Natural killer cell treated with Interleukin-12 subunit alpha and Interleukin-12 subunit beta and Interleukin-15 and Interleukin-18, amount 100 ng/mL, for 72 hours (primary cell): Measurements from ENCODE around the gene CD70. TPM values are rescaled to one million over a fixed set of nuclear protein-coding genes. Genes with fewer than 3 reads are reported as not detected.
"Not testable (repeated sequence)": the region's sequence is repeated elsewhere in the genome, so short reads cannot be mapped to it uniquely, and the experiment has no call there.

Experiments used
- ATAC-seq, 2 donors: fragments of 150-1000 bp; cut with Tn5 transposase in 1 of 2; sonication (Bioruptor Pico), chemical (Tn5 transposase) in 1 of 2; 2 replicates each; pipeline ENCODE4 v1.10.0; 2021
- DNase-seq: peaks from one replicate; pipeline ENCODE4 v3.0.0; 2022; ENCODE audit warnings: low spot score
- H3K27ac Mint-ChIP-seq, 2 donors: 1 replicate in 1 of 2; 2 replicates in 1 of 2; pipeline ENCODE4 v1.8.0; 2022; ENCODE audit warnings: mixed read lengths in 2 of 2, mild to moderate bottlenecking in 1 of 2, moderate library complexity in 1 of 2
- H3K27me3 Mint-ChIP-seq, 2 donors: 1 replicate in 1 of 2; 2 replicates in 1 of 2; pipeline ENCODE4 v1.8.0; 2022; ENCODE audit warnings: mixed read lengths in 2 of 2
- H3K36me3 Mint-ChIP-seq: one replicate; pipeline ENCODE4 v1.8.0; 2022; ENCODE audit warnings: mixed read lengths
- H3K4me1 Mint-ChIP-seq, 2 donors: 1 replicate in 1 of 2; 2 replicates in 1 of 2; pipeline ENCODE4 v1.8.0; 2022; ENCODE audit warnings: low read depth in 2 of 2, mixed read lengths in 2 of 2, mild to moderate bottlenecking in 1 of 2
- H3K4me3 Mint-ChIP-seq: one replicate; pipeline ENCODE4 v1.8.0; 2022; ENCODE audit warnings: mixed read lengths
- H3K9me3 Mint-ChIP-seq: 2 replicates; pipeline ENCODE4 v1.8.0; 2022; ENCODE audit warnings: mixed read lengths
- total RNA-seq, 2 donors: library from RNA; stranded (reverse); gene quantifications; one replicate each; pipeline ENCODE4 v1.2.3, GENCODE V29; 2022

Gene CD70, protein sequence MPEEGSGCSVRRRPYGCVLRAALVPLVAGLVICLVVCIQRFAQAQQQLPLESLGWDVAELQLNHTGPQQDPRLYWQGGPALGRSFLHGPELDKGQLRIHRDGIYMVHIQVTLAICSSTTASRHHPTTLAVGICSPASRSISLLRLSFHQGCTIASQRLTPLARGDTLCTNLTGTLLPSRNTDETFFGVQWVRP
- 10 to 100 TPM; 10.6 to 26.1 TPM for total RNA-seq

DNA sequence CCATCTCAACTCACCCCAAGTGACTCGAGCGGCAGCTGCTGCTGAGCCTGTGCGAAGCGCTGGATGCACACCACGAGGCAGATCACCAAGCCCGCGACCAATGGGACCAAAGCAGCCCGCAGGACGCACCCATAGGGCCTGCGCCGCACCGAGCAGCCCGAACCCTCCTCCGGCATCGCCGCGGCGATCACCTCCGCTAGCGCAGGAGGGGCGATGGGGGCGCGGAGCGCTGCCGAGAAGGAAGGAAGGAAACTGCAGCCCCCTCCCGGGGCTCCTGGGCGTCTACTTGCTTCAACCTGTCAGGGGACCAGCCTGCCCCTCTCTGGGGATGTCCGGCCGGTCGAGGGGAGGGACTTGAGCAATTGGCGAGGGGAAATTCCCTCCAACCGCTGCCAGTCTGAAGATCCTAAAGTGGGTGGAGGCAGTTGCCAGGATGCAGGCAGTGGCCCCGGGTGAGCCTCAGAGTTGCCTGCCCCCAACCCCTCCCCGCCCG, at the start of gene CD70:
CD70 (minus strand) TSS at position 324 of the 493 bp plus-strand sequence; CDS start at position 176, 148 bp downstream.
- H3K27me3 Mint-ChIP-seq, result peaks cover 52 to 54% of the 10 kb centered on the region in 2 donors
- H3K4me1 Mint-ChIP-seq, result peaks cover 37 to 50% of the 10 kb centered on the region in 2 donors
- peak within 1 kb of the TSS; percentile 46 to 61 for H3K27ac Mint-ChIP-seq
- DNase-seq (peak; percentile 82), ATAC-seq (peak; percentile 83 to 86)
- H3K9me3 Mint-ChIP-seq, result no peaks in the 10 kb centered on the region
- H3K4me3 Mint-ChIP-seq, result peak within 1 kb of the TSS; percentile 96
- H3K36me3 Mint-ChIP-seq, result peaks cover 6% of the 10 kb centered on the region

DNA sequence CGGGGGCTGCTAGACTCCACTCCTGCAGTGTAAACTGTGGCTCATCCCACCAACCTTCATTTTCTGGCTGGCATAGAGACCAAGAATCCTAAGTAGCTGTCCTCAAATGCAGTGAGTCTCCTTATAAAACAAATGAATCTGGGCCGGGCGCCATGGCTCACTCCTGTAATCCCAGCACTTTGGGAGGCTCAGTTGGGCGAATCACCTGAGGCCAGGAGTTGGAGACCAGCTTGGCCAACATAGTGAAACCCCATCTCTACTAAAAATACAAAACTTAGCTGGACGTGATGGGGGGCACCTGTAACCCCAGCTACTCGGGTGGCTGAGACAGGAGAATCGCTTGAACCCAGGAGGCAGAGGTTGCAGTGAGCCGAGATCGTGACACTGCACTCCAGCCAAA, 49.4 kb upstream of the CD70 start:
- not testable (repeated sequence) for H3K27ac Mint-ChIP-seq, H3K9me3 Mint-ChIP-seq, H3K36me3 Mint-ChIP-seq, H3K27me3 Mint-ChIP-seq, ATAC-seq, H3K4me3 Mint-ChIP-seq, DNase-seq
- H3K4me1 Mint-ChIP-seq, result peaks cover 21 to 23% of the 10 kb centered on the region in 2 donors

DNA sequence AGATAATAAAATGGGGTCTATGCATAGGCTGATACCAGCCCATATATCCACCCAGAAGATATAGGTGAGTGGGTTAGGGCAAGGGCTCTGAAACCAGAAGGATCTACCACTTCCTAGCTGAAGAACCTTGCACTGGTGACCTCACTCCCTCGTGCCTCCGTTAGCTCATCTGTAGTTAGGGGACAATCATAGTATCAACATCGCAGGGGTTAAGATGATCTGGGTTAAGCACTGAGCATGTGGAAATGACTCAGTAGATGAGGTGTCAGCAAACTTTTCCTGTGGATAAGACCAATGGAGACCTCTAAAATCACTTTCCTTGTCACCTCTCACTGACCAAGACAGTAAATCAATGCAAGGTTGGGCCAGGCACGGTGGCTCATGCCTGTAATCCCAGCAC, 48.5 kb upstream of the CD70 start:
- DNase-seq (no peak), ATAC-seq (peak; percentile 92 to 97)
- Mint-ChIP-seq H3K27me3 (no peaks in the 10 kb centered on the region), H3K27ac (peak overlapping the region; percentile 49 to 77), H3K9me3 (no peaks in the 10 kb centered on the region), H3K4me3 (peak overlapping the region; percentile 21), H3K4me1 (peaks cover 21 to 23% of the 10 kb centered on the region in 2 donors), H3K36me3 (no peaks in the 10 kb centered on the region)

DNA sequence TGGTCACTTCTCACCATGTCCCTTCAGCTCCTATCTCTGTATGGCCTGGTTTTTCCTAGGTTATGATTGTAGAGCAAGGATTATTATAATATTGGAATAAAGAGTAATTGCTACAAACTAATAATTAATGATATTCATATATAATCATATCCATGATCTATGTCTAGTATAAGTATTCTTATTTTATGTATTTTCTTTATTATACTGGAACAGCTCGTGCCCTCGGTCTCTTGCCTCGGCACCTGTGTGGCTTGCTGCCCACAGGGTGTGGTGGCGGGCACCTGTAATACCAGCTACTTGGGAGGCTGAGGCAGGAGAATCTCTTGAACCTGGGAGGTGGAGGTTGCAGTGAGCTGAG, 42.5 kb upstream of the CD70 start:
- peaks cover 15 to 17% of the 10 kb centered on the region in 2 donors for H3K4me1 Mint-ChIP-seq
- not testable (repeated sequence) for H3K27me3 Mint-ChIP-seq, DNase-seq, H3K4me3 Mint-ChIP-seq, H3K36me3 Mint-ChIP-seq, H3K27ac Mint-ChIP-seq, H3K9me3 Mint-ChIP-seq, ATAC-seq

DNA sequence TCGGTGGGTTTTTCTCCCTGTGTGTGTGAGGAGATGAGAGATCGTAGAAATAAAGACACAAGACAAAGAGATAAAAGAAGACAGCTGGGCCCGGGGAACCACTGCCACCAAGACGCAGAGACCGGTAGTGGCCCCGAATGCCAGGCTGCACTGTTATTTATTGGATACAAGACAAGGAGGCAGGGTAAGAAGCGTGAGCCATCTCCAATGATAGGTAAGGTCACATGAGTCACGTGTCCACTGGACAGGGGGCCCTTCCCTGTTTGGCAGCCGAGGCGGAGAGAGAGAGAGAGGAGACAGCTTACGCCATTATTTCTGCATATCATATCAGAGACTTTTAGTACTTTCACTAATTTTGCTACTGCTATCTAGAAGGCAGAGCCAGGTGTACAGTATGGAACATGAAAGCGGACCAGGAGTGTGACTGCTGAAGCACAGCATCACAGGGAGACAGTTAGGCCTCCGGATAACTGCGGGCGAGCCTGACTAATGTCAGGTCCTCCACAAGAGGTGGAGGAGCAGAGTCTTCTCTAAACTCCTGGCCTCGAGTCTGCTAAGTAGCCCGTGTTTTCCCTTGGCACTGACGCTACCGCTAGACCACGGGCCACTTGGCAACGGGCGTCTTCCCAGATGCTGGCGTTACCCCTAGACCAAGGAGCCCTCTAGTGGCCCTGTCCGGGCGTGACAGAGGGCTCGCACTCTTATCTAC, 42.0 kb upstream of the CD70 start:
- not testable (repeated sequence) for H3K36me3 Mint-ChIP-seq

DNA sequence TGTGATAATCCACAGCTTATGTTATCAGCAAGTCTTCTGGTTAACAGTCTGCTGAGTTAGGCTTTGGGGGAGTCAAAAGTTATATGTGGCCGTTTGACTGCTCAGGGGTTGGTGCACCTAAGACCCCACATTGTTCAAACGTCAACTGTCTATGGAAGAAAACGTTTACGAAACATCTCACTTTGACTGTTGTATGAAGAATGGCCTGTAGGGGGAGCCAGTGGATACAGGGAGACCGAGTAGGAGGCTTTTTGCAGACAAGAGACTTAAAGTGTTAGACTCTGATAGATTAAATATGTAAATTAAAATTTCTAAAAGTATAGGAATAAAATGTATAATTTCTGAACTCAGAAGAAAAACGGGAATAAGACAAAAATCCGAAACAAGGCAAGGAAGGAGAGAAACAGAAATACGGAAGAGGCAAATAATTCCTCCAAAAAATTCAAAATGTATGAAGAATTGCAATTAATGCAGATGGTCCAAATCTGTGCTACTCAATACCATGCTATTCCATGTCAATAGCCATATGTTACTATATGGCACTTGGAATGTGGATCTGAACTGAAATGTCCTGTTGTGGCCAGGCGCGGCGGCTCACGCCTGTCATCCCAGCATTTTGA, 41.2 kb upstream of the CD70 start:
- Mint-ChIP-seq H3K4me3 (no peak overlapping the region), H3K27me3 (peaks cover 5 to 15% of the 10 kb centered on the region in 2 donors), H3K36me3 (no peaks in the 10 kb centered on the region), H3K27ac (peak overlapping the region; percentile 11 to 42), H3K4me1 (peaks cover 15 to 17% of the 10 kb centered on the region in 2 donors), H3K9me3 (no peaks in the 10 kb centered on the region)
- DNase-seq (peak; percentile 92), ATAC-seq (peak; percentile 68 to 72)

More for the DNA sequence above, 42.0 kb upstream of the CD70 start:
- not testable (repeated sequence) for H3K9me3 Mint-ChIP-seq, ATAC-seq, H3K4me3 Mint-ChIP-seq, H3K27me3 Mint-ChIP-seq
- H3K27ac Mint-ChIP-seq, result peak overlapping the region; percentile 11 to 42
- peaks cover 15 to 17% of the 10 kb centered on the region in 2 donors for H3K4me1 Mint-ChIP-seq
- peak; percentile 76 for DNase-seq

DNA sequence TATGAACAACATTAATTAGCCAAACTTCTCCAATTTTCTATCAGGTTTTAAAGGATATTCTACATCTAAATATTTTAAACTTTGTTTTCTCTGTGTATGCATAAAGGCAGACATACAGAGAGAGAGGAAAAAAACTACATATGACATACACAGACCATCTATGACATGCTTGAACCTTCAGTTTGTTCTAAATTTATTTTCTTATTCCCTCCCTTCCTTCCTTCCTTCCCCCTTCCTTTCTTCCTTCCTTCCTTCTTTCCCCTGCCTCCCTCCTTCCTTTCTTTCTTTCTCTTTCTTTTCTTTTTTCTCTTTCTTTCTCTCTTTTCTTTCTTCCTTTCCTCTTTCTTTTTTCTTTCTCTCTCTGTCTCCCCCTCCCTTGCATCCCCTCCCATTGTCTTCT, 35.8 kb upstream of the CD70 start:
- peaks cover 11 to 26% of the 10 kb centered on the region in 2 donors for H3K27me3 Mint-ChIP-seq
- H3K36me3 Mint-ChIP-seq, result no peaks in the 10 kb centered on the region
- no peak for ATAC-seq
- no peak overlapping the region for H3K27ac Mint-ChIP-seq
- no peak for DNase-seq
- H3K4me1 Mint-ChIP-seq, result peaks cover 0 to 4% of the 10 kb centered on the region in 2 donors
- no peaks in the 10 kb centered on the region for H3K9me3 Mint-ChIP-seq
- H3K4me3 Mint-ChIP-seq, result no peak overlapping the region

DNA sequence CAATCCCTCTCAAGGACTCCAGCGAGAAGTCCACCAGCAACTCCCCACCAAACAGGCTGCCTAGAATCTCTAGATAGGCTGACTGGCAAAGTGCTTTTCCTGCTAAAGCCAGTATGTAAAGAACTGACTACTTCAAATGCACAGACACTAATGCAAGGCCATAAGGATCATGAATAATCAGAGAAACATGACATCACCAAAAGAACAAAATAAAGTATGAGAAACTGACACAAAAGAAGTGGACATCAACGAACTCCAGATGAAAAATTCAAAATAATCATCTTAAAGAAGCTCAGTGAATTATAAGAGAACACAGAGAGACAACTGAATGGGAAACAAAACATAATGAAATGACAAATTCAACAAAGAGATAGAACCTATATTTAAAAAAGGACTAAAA, 26.4 kb upstream of the CD70 start:
- peaks cover 41 to 52% of the 10 kb centered on the region in 2 donors for H3K27me3 Mint-ChIP-seq
- no peak overlapping the region for H3K27ac Mint-ChIP-seq
- no peak for DNase-seq
- H3K4me1 Mint-ChIP-seq, result peaks cover 11 to 17% of the 10 kb centered on the region in 2 donors
- ATAC-seq, result no peak
- peaks cover 19% of the 10 kb centered on the region for H3K36me3 Mint-ChIP-seq
- no peak overlapping the region for H3K4me3 Mint-ChIP-seq
- no peaks in the 10 kb centered on the region for H3K9me3 Mint-ChIP-seq

DNA sequence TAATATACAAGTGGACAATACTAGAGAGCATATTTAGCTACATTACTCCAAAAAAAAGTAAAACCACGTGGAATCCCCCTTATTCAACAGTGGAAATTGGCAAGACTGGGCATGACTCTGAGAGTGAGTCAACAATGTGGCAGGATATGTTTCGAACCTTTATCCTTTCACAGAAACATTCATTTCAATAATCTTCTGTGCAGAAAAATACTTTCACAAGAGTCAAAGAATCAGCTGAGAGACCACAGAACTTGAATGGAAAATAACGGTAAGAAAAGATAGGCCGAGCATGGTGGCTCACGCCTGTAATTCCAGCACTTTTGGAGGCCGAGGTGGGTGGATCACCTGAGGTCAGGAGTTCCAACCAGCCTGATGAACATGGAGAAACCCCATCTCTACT, 25.1 kb upstream of the CD70 start:
- DNase-seq, result no peak
- Mint-ChIP-seq H3K9me3 (no peaks in the 10 kb centered on the region), H3K36me3 (peaks cover 19% of the 10 kb centered on the region), H3K27me3 (peaks cover 42 to 53% of the 10 kb centered on the region in 2 donors), H3K27ac (peak overlapping the region in 1 of 2 donors; percentile 75), H3K4me3 (peak overlapping the region; percentile 72), H3K4me1 (peaks cover 11 to 17% of the 10 kb centered on the region in 2 donors)
- peak; percentile 63 to 74 for ATAC-seq

DNA sequence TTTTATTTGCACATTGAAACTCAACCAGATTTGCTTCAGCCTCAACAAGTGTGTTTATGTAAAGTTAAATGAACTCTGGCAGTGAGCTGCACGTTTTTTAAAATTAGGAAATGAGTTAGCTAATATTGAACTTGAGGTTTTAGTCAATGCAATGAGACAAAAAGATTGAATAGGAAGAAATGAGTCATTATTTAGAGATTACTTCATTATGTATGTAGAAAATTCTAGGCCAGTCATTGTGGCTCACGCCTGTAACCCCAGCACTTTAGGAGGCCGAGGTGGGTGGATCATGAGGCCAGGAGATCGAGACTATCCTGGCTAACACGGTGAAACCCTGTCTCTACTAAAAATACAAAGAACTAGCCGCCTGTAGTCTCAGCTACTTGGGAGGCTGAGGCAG, 22.8 kb upstream of the CD70 start:
- ATAC-seq, result peak; percentile 72 to 74
- H3K9me3 Mint-ChIP-seq, result no peaks in the 10 kb centered on the region
- peaks cover 36 to 49% of the 10 kb centered on the region in 2 donors for H3K27me3 Mint-ChIP-seq
- DNase-seq, result no peak
- peak overlapping the region; percentile 15 for H3K4me3 Mint-ChIP-seq
- peaks cover 11 to 22% of the 10 kb centered on the region in 2 donors for H3K4me1 Mint-ChIP-seq
- peaks cover 13% of the 10 kb centered on the region for H3K36me3 Mint-ChIP-seq
- peak overlapping the region; percentile 7 to 67 for H3K27ac Mint-ChIP-seq

DNA sequence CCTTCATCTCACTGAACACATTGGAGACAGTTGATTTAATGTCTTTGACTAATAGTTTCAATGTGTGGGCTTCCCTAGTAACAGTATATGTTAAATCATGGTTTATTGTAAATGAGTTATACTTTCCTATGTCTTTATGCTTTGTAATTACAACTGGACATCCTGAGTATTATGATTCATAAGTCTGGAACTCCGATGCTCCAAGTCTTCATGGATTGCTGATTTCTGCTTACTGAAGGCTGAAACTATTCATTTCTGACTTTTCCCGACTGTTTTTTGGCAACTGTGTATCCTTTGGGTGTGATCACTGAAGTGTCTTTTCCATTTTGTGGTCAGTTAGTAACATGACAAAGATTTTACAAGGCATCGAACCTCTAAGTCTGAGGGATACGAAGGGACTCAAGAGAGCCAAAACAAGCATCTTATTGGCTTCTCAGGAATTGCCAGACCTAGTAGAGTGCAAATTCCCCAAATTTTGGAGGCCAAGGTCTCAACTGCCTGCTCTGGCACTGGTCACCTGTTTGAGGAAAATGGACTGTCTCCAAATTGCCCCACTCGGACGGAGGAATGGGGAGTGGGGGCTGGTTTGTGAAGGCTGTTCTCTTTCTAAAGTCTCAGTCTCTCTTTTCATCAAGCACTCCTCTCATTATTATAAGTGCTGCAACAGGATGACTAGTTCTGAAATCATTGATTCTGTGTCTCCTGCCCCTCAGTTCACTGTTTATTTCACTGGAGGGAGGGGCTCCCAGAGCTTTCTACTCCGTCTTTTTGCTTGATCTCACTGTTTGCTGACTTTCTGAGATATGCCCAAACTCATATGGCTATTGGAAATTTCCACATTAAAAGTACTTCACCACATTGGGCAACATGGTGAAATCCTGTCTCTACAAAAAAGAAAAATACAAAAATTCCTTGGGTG, 20.2 kb upstream of the CD70 start:
- Mint-ChIP-seq H3K36me3 (peaks cover 4% of the 10 kb centered on the region), H3K9me3 (no peaks in the 10 kb centered on the region), H3K4me3 (no peak overlapping the region), H3K27me3 (peaks cover 23 to 34% of the 10 kb centered on the region in 2 donors), H3K4me1 (peaks cover 11 to 15% of the 10 kb centered on the region in 2 donors), H3K27ac (no peak overlapping the region)
- no peak for DNase-seq
- ATAC-seq, result no peak

DNA sequence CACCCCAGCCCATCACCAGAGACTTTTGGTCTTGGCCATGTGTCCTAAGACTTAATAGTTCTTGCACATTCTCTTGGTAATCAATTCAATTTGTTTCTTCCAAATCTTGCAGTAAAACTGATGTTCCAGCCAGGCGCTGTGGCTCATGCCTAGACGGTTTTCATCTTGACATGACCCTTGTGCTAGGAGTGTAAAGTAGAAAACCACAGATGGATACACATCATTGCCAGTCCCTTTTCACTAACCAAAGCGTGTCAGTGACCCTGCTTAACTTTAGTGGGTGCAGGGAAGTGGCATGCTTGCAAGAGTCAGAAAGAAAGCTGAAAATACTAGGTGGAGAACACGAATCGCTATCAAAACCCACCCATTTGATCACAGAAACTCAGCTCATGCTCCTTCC, 18.0 kb upstream of the CD70 start:
- no peaks in the 10 kb centered on the region for H3K36me3 Mint-ChIP-seq
- ATAC-seq (no peak), DNase-seq (no peak)
- H3K27ac Mint-ChIP-seq, result no peak overlapping the region
- H3K4me3 Mint-ChIP-seq, result no peak overlapping the region
- no peaks in the 10 kb centered on the region for H3K9me3 Mint-ChIP-seq
- peaks cover 17 to 22% of the 10 kb centered on the region in 2 donors for H3K27me3 Mint-ChIP-seq
- H3K4me1 Mint-ChIP-seq, result peaks cover 12 to 14% of the 10 kb centered on the region in 2 donors

DNA sequence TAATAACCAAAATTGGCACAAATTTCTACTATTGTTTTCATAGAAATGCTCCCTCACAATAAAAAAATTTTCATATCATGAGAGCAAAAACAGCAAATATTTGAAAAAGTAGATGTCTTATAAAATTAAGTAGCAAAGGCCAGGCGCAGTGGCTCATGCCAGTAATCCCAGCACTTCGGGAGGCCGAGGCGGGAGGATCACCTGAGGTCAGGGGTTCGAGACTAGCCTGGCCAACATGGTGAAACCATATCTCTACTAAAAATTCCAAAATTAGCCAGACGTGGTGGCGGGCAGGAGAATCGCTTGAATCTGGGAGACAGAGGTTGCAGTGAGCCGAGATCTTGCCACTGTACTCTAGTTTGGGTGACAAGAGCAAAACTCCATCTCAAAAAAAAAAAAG, 17.2 kb upstream of the CD70 start:
- H3K9me3 Mint-ChIP-seq, H3K36me3 Mint-ChIP-seq, DNase-seq, ATAC-seq, H3K27ac Mint-ChIP-seq, H3K4me3 Mint-ChIP-seq: not testable (repeated sequence)
- Mint-ChIP-seq H3K27me3 (peaks cover 17 to 22% of the 10 kb centered on the region in 2 donors), H3K4me1 (peaks cover 10 to 17% of the 10 kb centered on the region in 2 donors)
